GM12878 (cell line): Measurements from ENCODE around the gene TBC1D1. TPM values are rescaled to one million over a fixed set of nuclear protein-coding genes. Genes with fewer than 3 reads are reported as not detected.

Experiments
- CEBPZ ChIP-seq: fragments of 150-350 bp; IDR thresholded peaks from 2 replicates; pipeline ENCODE4 v1.6.1; 2016; ENCODE audit warnings: low read depth, low read length
- DPF2 ChIP-seq: fragments of 450-650 bp; IDR thresholded peaks from 2 replicates; pipeline ENCODE4 v1.6.1; 2017; ENCODE audit warnings: mild to moderate bottlenecking
- IRF5 ChIP-seq: fragments of 450-650 bp; IDR thresholded peaks from 2 replicates; pipeline ENCODE4 v1.6.1; 2017; ENCODE audit warnings: borderline replicate concordance
- MXI1 ChIP-seq: fragments of 150-350 bp; IDR thresholded peaks from 2 replicates; pipeline ENCODE4 v1.6.1; 2011; ENCODE audit warnings: low read depth, mild to moderate bottlenecking, inconsistent platforms, low read length, improper control_type of control experiment
- PBX3 ChIP-seq: IDR thresholded peaks from 2 replicates; pipeline ENCODE4 v1.6.1; 2011; ENCODE audit warnings: mild to moderate bottlenecking, low read depth, low read length, moderate library complexity; ENCODE audit not compliant: insufficient replicate concordance
- RELB ChIP-seq: fragments of 450-650 bp; IDR thresholded peaks from 2 replicates; pipeline ENCODE4 v1.6.1; 2017; ENCODE audit warnings: low read depth, mild to moderate bottlenecking, moderate library complexity
- SMAD1 ChIP-seq: fragments of 450-650 bp; IDR thresholded peaks from 2 replicates; pipeline ENCODE4 v1.6.1; 2018; ENCODE audit warnings: mild to moderate bottlenecking, low read depth; ENCODE audit not compliant: partially characterized antibody
- SP1 ChIP-seq: IDR thresholded peaks from one replicate; pipeline ENCODE4 v1.6.1; 2011; ENCODE audit warnings: low read depth, low read length
- TCF12 ChIP-seq: IDR thresholded peaks from 2 replicates; pipeline ENCODE4 v1.6.1; 2011; ENCODE audit warnings: low read depth, mild to moderate bottlenecking, low read length
- ZBTB11 ChIP-seq: fragments of 450-650 bp; formaldehyde crosslinking; IDR thresholded peaks from 2 replicates; pipeline ENCODE4 v1.5.0; 2022; ENCODE audit warnings: mild to moderate bottlenecking, missing genetic modification characterization
- ZNF384 ChIP-seq: IDR thresholded peaks from 2 replicates; pipeline ENCODE4 v1.6.1; 2012; ENCODE audit warnings: low read depth, mild to moderate bottlenecking, low read length, improper control_type of control experiment, borderline replicate concordance
- polyA plus RNA-seq, 11 experiments: library from polyadenylated mRNA; depleted of rRNA in 4 of 11; unstranded in 6 of 11; stranded (reverse) in 5 of 11; fragments of >200 nt; fragmentation: Nextera tagmentation in 4 of 11; fragmentation: Illumina TruSeq in 1 of 11; extraction: Ambion mirVana in 4 of 11; extraction: Trizol in 1 of 11; gene quantifications; 1 replicate in 1 of 11; 2 replicates in 10 of 11; pipeline versions ENCODE4 v1.2.1 to v1.2.3, GENCODE V29; 2011 to 2016; ENCODE audit warnings: inconsistent platforms in 2 of 11, missing spikeins in 2 of 11, low read depth in 1 of 11
- total RNA-seq, 4 experiments: library from RNA; depleted of rRNA in 3 of 4; stranded (reverse); fragments of >200 nt in 3 of 4; fragmentation: Illumina TruSeq in 1 of 4; extraction: Trizol in 1 of 4; gene quantifications; 2 replicates each; pipeline versions ENCODE4 v1.2.1 to v1.2.3, GENCODE V29; 2013 to 2021

Gene TBC1D1
- total and polyA plus RNA-seq, 10 of the 15 experiments (the other 5 are each of a cell fraction or from before 2014, with no cell fraction given), result 5.3 to 102 (median 57.8) TPM

GRCh38 chr4:38004887-38005286, 114.0 kb downstream of the TBC1D1 start (continued):
- TF ChIP-seq ZBTB11 (no peak), CEBPZ (no peak), PBX3 (no peak), IRF5 (no peak), DPF2 (no peak), SP1 (no peak), TCF12 (no peak), SMAD1 (no peak), ZNF384 (no peak), MXI1 (no peak), RELB (no peak)
- TF ChIP-seq, all 136 proteins: peak for 0
